MM.1S (cell line): ENCODE data around the gene WDFY2.

Experiments
- DNase-seq: peaks from one replicate; pipeline ENCODE4 v3.0.0-alpha.2; 2015
- H2AFZ ChIP-seq: fragments of 300-600 bp; sonication (generic); 2 replicates; pipeline ENCODE4 v1.6.0; 2016; ENCODE audit warnings: antibody characterized with exemption, low read length
- H3F3A ChIP-seq: fragments of 300-600 bp; sonication (generic); 2 replicates; pipeline ENCODE4 v1.6.1; 2016; ENCODE audit warnings: mild to moderate bottlenecking, antibody characterized with exemption, low read length, moderate library complexity, mixed read lengths; ENCODE audit not compliant: insufficient read depth
- H3K27ac ChIP-seq: fragments of 300-600 bp; sonication (generic); 2 replicates; pipeline ENCODE4 v1.5.1; 2016; ENCODE audit warnings: mild to moderate bottlenecking, low read length
- H3K27me3 ChIP-seq: fragments of 300-600 bp; sonication (generic); replicated peaks from 2 replicates; pipeline ENCODE4 v1.6.0; 2016; ENCODE audit warnings: low read length; ENCODE audit not compliant: insufficient read depth
- H3K36me3 ChIP-seq: fragments of 300-600 bp; sonication (generic); replicated peaks from 2 replicates; pipeline ENCODE4 v1.6.1; 2016; ENCODE audit warnings: mild to moderate bottlenecking, low read length, mixed read lengths; ENCODE audit not compliant: insufficient read depth
- H3K4me1 ChIP-seq: fragments of 300-600 bp; sonication (generic); 2 replicates; pipeline ENCODE4 v1.6.1; 2016; ENCODE audit warnings: low read length, mixed read lengths
- H3K4me2 ChIP-seq: fragments of 300-600 bp; sonication (generic); 2 replicates; pipeline ENCODE4 v1.6.0; 2016; ENCODE audit warnings: low read depth, low read length
- H3K4me3 ChIP-seq: fragments of 300-600 bp; sonication (generic); 2 replicates; pipeline ENCODE4 v1.5.1; 2016; ENCODE audit warnings: low read length, mixed read lengths
- H3K79me2 ChIP-seq: fragments of 300-600 bp; sonication (generic); 2 replicates; pipeline ENCODE4 v1.6.1; 2016; ENCODE audit warnings: mixed run types, low read length, mixed read lengths
- H3K9ac ChIP-seq: fragments of 300-600 bp; sonication (generic); 2 replicates; pipeline ENCODE4 v1.6.1; 2016; ENCODE audit warnings: low read length, mixed read lengths
- H3K9me2 ChIP-seq: fragments of 300-600 bp; sonication (generic); replicated peaks from 2 replicates; pipeline ENCODE4 v1.6.1; 2016; ENCODE audit warnings: mild to moderate bottlenecking, low read length, mixed read lengths; ENCODE audit not compliant: insufficient read depth
- H3K9me3 ChIP-seq: fragments of 300-600 bp; sonication (generic); replicated peaks from 2 replicates; pipeline ENCODE4 v1.6.1; 2016; ENCODE audit warnings: mild to moderate bottlenecking, low read length, mixed read lengths; ENCODE audit not compliant: insufficient read depth
- H4K20me1 ChIP-seq: fragments of 300-600 bp; sonication (generic); 2 replicates; pipeline ENCODE4 v1.6.1; 2016; ENCODE audit warnings: mild to moderate bottlenecking, low read length, moderate library complexity, mixed read lengths; ENCODE audit not compliant: insufficient read depth
- EZH2 ChIP-seq: fragments of 300-600 bp; sonication (generic); optimal IDR thresholded peaks from 2 replicates; pipeline ENCODE3; 2017; ENCODE audit warnings: low read depth, mild to moderate bottlenecking, antibody characterized with exemption, low read length, mixed read lengths
- EZH2phosphoT487 ChIP-seq: fragments of 300-600 bp; sonication (generic); IDR thresholded peaks from 2 replicates; pipeline ENCODE4 v1.6.1; 2018; ENCODE audit warnings: antibody characterized with exemption, low read length
- TF ChIP-seq, protein P1 (sequence below): fragments of 300-600 bp; sonication (generic); IDR thresholded peaks from 2 replicates; pipeline ENCODE4 v1.5.1; 2016; ENCODE audit warnings: antibody characterized with exemption, low read length, mixed read lengths

The WDFY2 gene

DNA sequence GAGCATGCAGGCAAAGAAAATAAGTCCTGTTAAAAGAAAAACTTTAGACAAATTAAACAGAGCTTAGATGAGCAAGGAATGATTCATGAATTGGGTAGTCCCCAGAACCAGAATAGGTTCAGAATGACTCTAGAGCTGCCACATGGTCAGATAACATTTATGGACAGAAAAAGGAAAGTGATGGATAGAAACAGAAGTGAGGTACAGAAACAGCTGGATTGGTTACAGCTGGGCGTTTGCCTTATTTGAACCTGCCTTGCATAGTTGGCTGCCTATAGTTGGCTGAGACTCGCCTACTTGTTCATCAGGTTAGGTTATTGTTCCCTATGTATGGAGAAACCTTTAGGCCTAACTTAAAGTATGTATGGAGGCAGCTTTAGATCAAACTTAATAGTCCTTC, 35.4 kb downstream of the WDFY2 start:
- Histone ChIP-seq H3K4me1 (no peaks in the 10 kb centered on the region), H3K36me3 (no peaks in the 10 kb centered on the region), H3K4me3 (no peak overlapping the region), H3K27me3 (no peaks in the 10 kb centered on the region), H4K20me1 (no peaks in the 10 kb centered on the region), H3K9me2 (no peaks in the 10 kb centered on the region), H3K27ac (no peak overlapping the region), H3K9me3 (no peaks in the 10 kb centered on the region), H3K79me2 (no peaks in the 10 kb centered on the region), H2AFZ (no peak overlapping the region), H3K4me2 (no peak overlapping the region), H3F3A (no peaks in the 10 kb centered on the region), H3K9ac (no peak overlapping the region)
- no peak for TF ChIP-seq EZH2phosphoT487
- TF ChIP-seq, protein P1, sequence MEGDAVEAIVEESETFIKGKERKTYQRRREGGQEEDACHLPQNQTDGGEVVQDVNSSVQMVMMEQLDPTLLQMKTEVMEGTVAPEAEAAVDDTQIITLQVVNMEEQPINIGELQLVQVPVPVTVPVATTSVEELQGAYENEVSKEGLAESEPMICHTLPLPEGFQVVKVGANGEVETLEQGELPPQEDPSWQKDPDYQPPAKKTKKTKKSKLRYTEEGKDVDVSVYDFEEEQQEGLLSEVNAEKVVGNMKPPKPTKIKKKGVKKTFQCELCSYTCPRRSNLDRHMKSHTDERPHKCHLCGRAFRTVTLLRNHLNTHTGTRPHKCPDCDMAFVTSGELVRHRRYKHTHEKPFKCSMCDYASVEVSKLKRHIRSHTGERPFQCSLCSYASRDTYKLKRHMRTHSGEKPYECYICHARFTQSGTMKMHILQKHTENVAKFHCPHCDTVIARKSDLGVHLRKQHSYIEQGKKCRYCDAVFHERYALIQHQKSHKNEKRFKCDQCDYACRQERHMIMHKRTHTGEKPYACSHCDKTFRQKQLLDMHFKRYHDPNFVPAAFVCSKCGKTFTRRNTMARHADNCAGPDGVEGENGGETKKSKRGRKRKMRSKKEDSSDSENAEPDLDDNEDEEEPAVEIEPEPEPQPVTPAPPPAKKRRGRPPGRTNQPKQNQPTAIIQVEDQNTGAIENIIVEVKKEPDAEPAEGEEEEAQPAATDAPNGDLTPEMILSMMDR, result no peak
- no peak for TF ChIP-seq EZH2
- DNase-seq, result no peak

DNA sequence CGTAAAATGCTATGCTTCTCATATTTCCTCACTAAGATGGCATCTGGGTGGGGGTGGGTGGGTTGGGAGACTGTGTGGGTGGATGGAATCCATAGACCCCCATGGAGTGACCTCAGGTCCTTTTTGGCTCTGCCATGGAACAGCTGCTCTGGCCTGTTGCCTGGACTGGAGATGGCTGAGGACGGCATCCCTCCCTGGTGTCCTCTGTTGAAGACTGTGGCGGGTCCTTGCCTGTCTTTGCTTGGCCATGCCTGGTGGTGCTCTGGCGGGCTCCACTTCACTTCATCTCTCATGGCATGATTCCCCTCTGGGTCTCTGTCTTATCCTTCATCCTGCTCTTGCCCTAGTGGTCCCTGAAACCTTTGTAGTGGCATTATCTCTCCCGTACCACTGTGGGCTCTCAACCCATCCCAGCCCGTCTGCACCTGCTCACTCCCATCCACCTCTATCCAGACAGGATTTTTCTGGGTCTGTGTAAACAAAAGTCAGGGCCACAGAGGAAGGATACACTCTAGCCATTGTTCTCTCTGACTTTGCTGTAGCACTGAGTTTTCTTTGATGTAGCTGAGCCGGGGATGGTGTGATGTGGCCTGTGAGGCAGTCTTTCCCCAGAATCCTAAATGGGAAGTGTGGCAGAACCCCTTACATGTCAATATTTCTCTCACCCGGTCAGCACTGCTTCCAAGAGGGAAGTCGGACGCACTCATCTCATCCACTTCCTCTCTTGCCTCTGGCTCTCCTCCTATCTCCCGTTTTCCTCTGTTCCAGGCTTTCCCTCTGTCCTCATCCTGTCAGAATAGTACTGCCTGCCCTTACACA, 36.1 kb downstream of the WDFY2 start:
- Histone ChIP-seq H3K27ac (no peak overlapping the region), H3K9me2 (no peaks in the 10 kb centered on the region), H2AFZ (no peak overlapping the region), H3K9ac (no peak overlapping the region), H3K36me3 (no peaks in the 10 kb centered on the region), H3K4me1 (no peaks in the 10 kb centered on the region), H3F3A (no peaks in the 10 kb centered on the region), H3K9me3 (no peaks in the 10 kb centered on the region), H3K4me3 (no peak overlapping the region), H3K4me2 (no peak overlapping the region), H3K27me3 (no peaks in the 10 kb centered on the region), H3K79me2 (no peaks in the 10 kb centered on the region), H4K20me1 (no peaks in the 10 kb centered on the region)
- TF ChIP-seq EZH2, result no peak
- TF ChIP-seq, protein P1, result no peak
- no peak for TF ChIP-seq EZH2phosphoT487
- no peak for DNase-seq

DNA sequence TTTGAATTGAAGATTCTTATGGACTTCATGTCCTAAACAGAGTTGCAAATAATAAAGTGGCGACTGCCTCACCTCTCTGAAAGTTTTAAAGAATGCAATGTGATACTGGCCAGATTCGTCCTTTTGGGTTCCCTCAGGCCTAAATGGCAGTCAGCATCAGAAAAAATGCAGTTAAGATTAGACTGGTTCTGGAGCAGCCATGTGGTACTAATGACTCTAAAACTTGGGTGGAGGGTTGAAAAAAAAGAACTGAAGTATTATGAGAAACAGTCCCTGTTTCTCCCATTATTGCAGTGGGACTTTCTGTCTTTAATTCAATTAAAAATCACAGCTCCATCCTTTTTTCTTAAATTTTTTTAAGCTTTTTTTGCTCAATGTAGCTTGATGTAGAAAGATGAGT, 37.3 kb downstream of the WDFY2 start:
- DNase-seq, result no peak
- no peaks in the 10 kb centered on the region for H3K4me1 ChIP-seq
- H3K79me2 ChIP-seq, result no peaks in the 10 kb centered on the region
- H3K4me3 ChIP-seq, result no peak overlapping the region
- TF ChIP-seq EZH2phosphoT487 (no peak), EZH2 (no peak)
- TF ChIP-seq, protein P1, result no peak
- no peaks in the 10 kb centered on the region for H3K36me3 ChIP-seq
- no peaks in the 10 kb centered on the region for H3F3A ChIP-seq
- no peaks in the 10 kb centered on the region for H4K20me1 ChIP-seq
- no peak overlapping the region for H3K9ac ChIP-seq
- no peaks in the 10 kb centered on the region for H3K9me2 ChIP-seq
- H3K4me2 ChIP-seq, result no peak overlapping the region
- H3K27ac ChIP-seq, result no peak overlapping the region
- no peaks in the 10 kb centered on the region for H3K27me3 ChIP-seq
- no peak overlapping the region for H2AFZ ChIP-seq
- no peaks in the 10 kb centered on the region for H3K9me3 ChIP-seq
